Activated naive CD4-positive, alpha-beta T cell treated with anti-CD3 and anti-CD28 coated beads, Interleukin-2, amount 50 U/mL, for 24 hours (primary cell): ENCODE data around the gene CCDC170.
A peak's percentile ranks its signal among the peaks of the same experiment; 100 is the strongest.

Source experiments
- H3K27ac Mint-ChIP-seq: one replicate; pipeline ENCODE4 v1.8.0; 2021; ENCODE audit warnings: mild to moderate bottlenecking, mixed read lengths
- H3K27me3 Mint-ChIP-seq: one replicate; pipeline ENCODE4 v1.8.0; 2021; ENCODE audit warnings: mixed read lengths
- H3K36me3 Mint-ChIP-seq: one replicate; pipeline ENCODE4 v1.8.0; 2021; ENCODE audit warnings: mixed read lengths
- H3K4me1 Mint-ChIP-seq: one replicate; pipeline ENCODE4 v1.8.0; 2021; ENCODE audit warnings: mixed read lengths
- H3K4me3 Mint-ChIP-seq: one replicate; pipeline ENCODE4 v1.8.0; 2021; ENCODE audit warnings: mild to moderate bottlenecking, mixed read lengths
- H3K9me3 Mint-ChIP-seq: one replicate; pipeline ENCODE4 v1.8.0; 2021; ENCODE audit warnings: mixed read lengths

CCDC170 gene

DNA sequence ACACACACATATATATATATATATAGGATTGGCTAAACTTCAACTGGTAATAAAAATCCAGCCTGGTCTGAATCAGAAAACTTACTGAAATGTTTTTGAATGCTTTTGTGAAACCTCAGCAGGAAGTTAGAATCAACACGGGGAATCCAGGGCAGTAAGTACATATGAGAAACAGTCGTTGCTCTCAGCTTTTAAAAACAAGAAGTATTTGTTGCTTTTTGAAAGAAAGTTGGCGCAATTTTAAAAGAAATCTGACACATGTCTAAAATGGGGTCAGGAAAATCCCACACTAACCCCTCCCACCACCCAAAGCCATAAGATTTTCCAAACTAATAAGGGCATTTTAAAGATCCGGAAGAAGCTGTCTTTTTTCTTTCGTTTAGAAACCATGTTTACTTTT is 11.5 kb upstream of the CCDC170 start:
- Mint-ChIP-seq H3K36me3 (no peaks in the 10 kb centered on the region), H3K4me1 (peaks cover 19% of the 10 kb centered on the region), H3K9me3 (no peaks in the 10 kb centered on the region), H3K27me3 (no peaks in the 10 kb centered on the region), H3K27ac (no peak overlapping the region), H3K4me3 (peak overlapping the region; percentile 86)

DNA sequence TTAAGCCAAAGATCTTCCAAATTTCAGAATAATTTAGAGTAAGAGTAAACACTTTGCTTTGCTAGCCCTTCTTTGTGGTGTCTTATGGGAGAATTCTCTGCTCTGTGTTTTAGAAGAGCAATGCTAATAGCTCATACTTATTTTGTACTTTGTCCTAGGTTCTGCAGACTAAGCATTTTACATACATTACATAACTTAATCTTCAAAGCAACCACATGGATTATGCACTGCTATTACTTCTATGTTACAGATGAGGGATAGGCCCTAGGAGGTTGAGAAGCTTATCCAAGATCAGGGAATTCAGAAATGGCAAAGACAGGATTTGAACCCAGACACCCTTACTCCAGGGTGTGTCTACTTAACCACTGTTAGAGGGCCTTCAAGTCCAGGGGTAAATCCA is 9.8 kb upstream of the CCDC170 start:
- Mint-ChIP-seq H3K27ac (no peak overlapping the region), H3K4me1 (peaks cover 19% of the 10 kb centered on the region), H3K27me3 (no peaks in the 10 kb centered on the region), H3K36me3 (no peaks in the 10 kb centered on the region), H3K4me3 (no peak overlapping the region), H3K9me3 (no peaks in the 10 kb centered on the region)

DNA sequence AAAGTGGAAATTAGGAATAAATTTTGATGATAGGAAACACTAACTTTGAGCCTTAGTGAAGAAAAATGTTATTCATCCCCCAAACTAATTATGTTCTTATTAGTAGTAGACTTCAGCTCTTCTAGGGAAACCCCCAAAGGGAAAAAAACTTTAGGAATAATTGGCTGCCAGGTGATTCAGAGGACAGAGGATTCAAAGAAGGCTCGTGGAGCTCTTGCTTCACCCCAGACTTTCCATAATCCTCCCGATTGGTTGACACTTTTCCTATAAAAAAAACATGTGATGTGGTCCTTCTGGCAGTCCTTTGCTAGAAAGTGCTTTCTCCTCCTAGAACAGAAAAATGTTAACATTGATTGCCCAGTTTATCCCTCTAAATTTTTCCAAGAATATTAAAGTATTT is 5.6 kb upstream of the CCDC170 start:
- Mint-ChIP-seq H3K4me1 (no peaks in the 10 kb centered on the region), H3K27me3 (peaks cover 7% of the 10 kb centered on the region), H3K4me3 (no peak overlapping the region), H3K27ac (no peak overlapping the region), H3K36me3 (no peaks in the 10 kb centered on the region), H3K9me3 (no peaks in the 10 kb centered on the region)

DNA sequence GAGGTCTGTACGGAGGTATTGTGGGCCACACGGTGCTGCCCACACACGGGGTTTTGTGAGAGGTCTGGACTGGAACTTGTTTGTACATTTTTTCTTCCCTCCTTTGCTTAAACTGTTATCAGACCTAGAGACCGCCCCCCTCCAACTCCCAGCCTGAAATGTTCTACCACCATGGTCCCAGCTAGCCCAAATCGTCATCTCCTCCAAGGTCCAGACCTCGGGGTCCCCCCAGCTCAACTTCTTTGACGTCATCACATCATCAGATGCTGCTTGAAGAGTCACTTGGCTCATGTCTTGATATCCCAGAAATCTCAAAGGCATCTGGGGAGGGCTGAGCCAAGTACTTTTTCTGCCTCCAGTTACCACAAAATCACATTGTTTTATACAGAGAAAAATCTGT is 2.8 kb upstream of the CCDC170 start:
- peaks cover 15% of the 10 kb centered on the region for H3K4me1 Mint-ChIP-seq
- H3K36me3 Mint-ChIP-seq: no peaks in the 10 kb centered on the region
- H3K27me3 Mint-ChIP-seq: peaks cover 28% of the 10 kb centered on the region
- no peak overlapping the region for H3K4me3 Mint-ChIP-seq
- no peaks in the 10 kb centered on the region for H3K9me3 Mint-ChIP-seq
- no peak overlapping the region for H3K27ac Mint-ChIP-seq

DNA sequence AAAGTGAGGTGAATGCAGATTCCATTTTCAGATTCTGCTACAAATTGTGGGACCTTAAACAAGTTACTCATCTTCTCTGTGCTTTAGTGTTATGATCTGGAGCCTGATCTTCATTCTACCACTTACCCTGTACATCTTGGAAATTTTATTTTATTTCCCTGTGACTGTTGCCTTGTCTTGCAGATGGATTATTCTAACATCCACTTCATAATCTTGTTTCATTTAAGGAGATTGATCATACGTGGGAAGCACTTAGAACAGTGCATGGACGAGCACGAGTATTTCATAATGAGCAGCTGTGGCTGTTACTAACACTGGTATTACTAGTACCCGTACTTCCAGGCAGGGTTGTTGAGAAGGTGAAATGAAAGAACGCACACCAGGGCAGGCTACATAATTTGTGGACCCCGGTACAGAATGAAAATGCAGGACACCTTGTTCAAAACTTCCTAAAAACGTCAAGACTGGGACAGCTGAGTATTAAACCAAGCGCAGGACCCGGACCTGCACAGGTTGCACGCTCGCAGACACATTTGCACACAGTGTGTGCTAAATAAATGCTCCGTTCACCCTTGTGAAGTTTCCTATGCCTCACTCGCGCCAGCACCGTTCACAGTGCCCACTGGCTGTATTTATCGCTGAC is 535 bp upstream of the CCDC170 start:
- no peak overlapping the region for H3K27ac Mint-ChIP-seq
- peaks cover 34% of the 10 kb centered on the region for H3K27me3 Mint-ChIP-seq
- no peaks in the 10 kb centered on the region for H3K9me3 Mint-ChIP-seq
- no peak overlapping the region for H3K4me3 Mint-ChIP-seq
- H3K36me3 Mint-ChIP-seq: no peaks in the 10 kb centered on the region
- peaks cover 17% of the 10 kb centered on the region for H3K4me1 Mint-ChIP-seq

DNA sequence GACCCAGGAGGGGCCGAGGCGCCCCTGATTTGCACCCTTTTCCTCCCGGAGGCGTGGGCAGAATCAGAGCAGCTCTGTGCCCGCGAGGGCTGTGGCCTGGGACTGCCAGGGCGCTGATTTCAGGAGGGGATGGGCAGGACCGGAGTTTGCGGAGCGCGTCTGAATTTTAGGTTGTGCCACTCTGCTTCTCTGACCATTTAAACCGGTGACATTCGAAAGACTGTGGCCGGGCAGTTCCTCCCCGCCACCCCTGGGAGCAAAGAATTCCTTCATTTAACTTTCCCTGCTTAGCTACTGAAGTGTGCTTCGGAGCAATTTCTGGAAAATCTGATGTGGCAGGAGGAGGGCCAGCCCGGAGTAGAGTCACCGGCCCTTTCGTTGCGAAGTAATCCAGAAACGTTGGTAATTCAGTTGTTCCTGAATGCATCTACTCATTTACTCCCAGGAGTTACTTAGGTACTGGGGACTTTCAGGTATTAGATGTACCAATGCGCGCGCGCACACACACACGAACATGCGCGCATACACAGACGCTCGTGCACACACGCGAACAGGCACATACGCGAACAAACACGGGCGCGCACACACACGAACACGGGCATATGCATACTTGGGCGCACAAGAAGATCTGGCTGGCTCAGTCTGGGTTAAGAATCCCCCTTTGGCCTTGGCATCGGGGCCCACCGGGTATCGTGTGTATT is 568 bp downstream of the CCDC170 start:
- no peaks in the 10 kb centered on the region for H3K36me3 Mint-ChIP-seq
- H3K4me3 Mint-ChIP-seq: peak overlapping the region; percentile 51
- H3K27me3 Mint-ChIP-seq: peaks cover 34% of the 10 kb centered on the region
- H3K4me1 Mint-ChIP-seq: peaks cover 19% of the 10 kb centered on the region
- no peak overlapping the region for H3K27ac Mint-ChIP-seq
- no peaks in the 10 kb centered on the region for H3K9me3 Mint-ChIP-seq

DNA sequence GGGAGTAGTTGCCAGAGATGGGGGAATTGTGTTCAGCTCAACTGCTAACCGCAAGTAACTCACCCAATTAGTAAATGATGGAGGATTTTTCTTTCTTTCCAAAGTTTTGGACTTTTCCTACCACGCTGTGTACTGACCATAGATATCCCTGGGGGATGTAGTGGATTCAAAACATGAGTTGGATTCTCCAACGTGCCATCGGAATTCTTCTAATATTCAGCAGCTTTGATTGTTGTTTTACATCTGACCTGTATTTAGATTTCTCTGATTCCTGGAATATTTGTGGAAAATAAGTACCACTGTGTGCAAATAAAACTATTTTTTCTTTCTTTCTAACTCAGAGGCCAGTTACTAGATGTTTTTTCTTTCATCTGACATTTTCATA is 1.1 kb downstream of the CCDC170 start:
- H3K27ac Mint-ChIP-seq: no peak overlapping the region
- peaks cover 19% of the 10 kb centered on the region for H3K4me1 Mint-ChIP-seq
- H3K27me3 Mint-ChIP-seq: peaks cover 34% of the 10 kb centered on the region
- H3K4me3 Mint-ChIP-seq: peak overlapping the region; percentile 51
- no peaks in the 10 kb centered on the region for H3K36me3 Mint-ChIP-seq
- H3K9me3 Mint-ChIP-seq: no peaks in the 10 kb centered on the region

DNA sequence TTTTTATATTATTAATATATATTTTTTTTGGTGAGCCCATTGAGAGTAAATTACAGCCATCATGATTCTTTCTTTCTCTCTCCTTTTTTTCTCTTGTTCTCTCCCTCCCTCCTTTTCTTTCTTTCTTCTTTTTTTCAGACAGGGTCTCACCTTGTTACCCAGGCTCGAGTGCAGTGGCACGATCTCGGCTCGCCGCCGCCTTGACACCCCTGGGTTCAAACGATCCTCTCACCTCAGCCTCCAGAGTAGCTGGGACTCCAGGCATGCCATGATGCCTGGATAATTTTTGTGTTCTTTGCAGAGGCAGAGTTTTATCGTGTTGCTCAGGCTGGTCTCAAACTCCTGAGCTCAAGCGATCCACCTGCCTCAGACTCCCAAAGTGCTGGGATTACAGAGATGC is 1.6 kb downstream of the CCDC170 start:
- Mint-ChIP-seq H3K4me3 (no peak overlapping the region), H3K4me1 (peaks cover 19% of the 10 kb centered on the region), H3K36me3 (no peaks in the 10 kb centered on the region), H3K27me3 (peaks cover 36% of the 10 kb centered on the region), H3K9me3 (no peaks in the 10 kb centered on the region), H3K27ac (no peak overlapping the region)

DNA sequence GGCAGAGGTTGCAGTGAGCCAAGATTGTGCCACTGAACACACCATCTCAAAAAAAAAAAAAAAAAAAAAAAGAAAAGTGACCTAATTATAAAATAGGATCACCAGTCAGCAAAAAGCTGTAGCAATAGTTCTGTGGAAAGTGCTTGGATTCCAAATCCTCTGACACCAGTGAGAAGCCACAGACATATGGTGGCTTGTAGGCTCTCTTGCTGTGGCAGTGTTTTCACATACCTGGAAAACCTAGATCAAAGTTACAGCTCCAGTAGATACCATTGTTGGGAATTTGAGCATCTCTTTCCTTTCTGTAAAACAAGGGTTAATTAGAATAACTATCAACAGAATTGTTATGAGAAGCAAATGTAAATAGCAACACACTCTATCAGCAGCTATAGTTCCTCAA is 4.1 kb downstream of the CCDC170 start:
- peaks cover 34% of the 10 kb centered on the region for H3K27me3 Mint-ChIP-seq
- H3K4me3 Mint-ChIP-seq: no peak overlapping the region
- H3K36me3 Mint-ChIP-seq: no peaks in the 10 kb centered on the region
- no peaks in the 10 kb centered on the region for H3K9me3 Mint-ChIP-seq
- peaks cover 19% of the 10 kb centered on the region for H3K4me1 Mint-ChIP-seq
- H3K27ac Mint-ChIP-seq: no peak overlapping the region

DNA sequence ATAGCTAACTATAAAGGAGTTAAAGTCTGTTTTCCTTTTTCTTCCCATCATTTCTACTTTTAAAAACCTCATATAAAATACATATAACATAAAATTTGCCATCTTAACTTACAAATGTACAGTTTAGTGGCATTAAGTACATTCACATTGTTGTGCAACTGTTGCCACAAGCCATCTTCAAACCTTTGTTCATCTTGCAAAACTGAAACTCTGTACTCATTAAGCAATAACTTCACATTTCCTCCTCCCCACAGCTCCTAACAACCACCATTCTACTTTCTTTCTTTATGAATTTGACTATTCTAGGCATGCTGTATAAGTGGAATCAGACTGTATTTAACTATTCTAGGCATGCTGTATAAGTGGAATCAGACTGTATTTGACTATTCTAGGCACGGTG is 4.5 kb downstream of the CCDC170 start:
- H3K4me3 Mint-ChIP-seq: no peak overlapping the region
- H3K27me3 Mint-ChIP-seq: peaks cover 32% of the 10 kb centered on the region
- H3K36me3 Mint-ChIP-seq: no peaks in the 10 kb centered on the region
- no peak overlapping the region for H3K27ac Mint-ChIP-seq
- peaks cover 19% of the 10 kb centered on the region for H3K4me1 Mint-ChIP-seq
- H3K9me3 Mint-ChIP-seq: no peaks in the 10 kb centered on the region

DNA sequence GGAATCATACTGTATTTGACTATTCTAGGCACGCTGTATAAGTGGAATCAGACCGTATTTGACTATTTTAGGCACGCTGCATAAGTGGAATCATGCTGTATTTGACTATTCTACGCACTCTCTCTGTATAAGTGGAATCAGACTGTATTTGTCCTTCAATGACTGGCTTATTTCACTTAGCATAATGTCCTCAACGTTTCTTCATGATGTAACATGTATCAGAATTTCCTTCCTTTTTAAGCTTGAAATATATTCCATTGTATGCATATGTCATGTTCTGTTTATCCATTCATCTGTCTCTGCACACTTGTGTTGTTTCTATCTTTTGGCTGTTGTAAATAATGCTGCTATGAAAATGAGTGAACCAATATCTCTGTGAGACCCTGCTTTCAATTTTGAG is 5.7 kb downstream of the CCDC170 start:
- Mint-ChIP-seq H3K27me3 (peaks cover 26% of the 10 kb centered on the region), H3K36me3 (no peaks in the 10 kb centered on the region), H3K4me3 (no peak overlapping the region)

DNA sequence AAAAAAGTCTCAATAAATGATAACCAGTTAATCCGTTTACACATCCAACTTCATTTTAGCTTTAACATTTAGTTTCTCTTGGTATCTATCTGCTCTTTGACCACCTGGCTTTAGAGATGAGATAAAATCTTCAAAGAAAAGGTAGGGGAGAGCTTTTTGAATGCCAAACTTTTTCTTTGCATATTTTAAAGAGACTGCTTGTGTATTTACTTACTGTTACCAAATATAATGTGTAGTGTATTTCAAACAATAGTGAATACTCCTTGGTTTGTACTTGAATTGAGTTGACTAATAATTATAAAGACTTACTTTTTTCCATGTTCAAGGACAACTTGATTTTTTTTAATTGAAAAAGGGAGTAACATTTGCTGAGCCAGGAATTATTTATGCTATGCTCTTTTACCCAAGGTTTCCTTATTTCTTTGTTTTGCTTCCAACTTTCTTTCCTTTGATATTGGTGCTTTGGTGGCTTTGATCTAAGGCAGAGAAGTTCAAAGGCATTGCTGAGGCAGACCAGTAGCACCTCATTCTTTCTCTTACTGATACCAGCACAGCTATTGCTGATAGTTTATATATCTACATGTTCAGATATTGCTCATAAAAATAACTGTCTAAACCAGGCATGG is 7.8 kb downstream of the CCDC170 start:
- H3K4me3 Mint-ChIP-seq: no peak overlapping the region
- H3K4me1 Mint-ChIP-seq: peaks cover 4% of the 10 kb centered on the region
- no peaks in the 10 kb centered on the region for H3K36me3 Mint-ChIP-seq
- H3K9me3 Mint-ChIP-seq: no peaks in the 10 kb centered on the region
- H3K27me3 Mint-ChIP-seq: peaks cover 9% of the 10 kb centered on the region
- H3K27ac Mint-ChIP-seq: no peak overlapping the region

More for the DNA sequence above, 5.7 kb downstream of the CCDC170 start:
- peaks cover 15% of the 10 kb centered on the region for H3K4me1 Mint-ChIP-seq
- no peak overlapping the region for H3K27ac Mint-ChIP-seq
- no peaks in the 10 kb centered on the region for H3K9me3 Mint-ChIP-seq

DNA sequence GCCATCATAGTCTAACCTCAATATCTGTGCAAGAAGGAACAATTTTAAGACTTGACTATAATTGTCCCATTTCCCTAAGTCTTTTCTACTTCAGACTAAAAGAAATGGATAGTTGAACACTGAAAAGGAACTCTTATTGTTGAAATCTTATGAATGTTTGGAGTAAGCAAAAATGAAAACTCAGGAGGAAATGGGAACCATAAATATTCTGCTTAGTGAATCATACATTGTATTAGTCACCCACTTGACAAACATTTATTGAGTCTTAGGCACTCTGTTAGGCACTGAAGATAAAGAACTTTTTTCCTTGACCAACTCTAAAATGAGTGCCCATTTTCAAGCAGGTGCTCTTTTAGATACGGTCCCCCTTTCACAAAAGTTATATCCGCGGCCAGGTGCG is 8.7 kb downstream of the CCDC170 start:
- Mint-ChIP-seq H3K9me3 (no peaks in the 10 kb centered on the region), H3K4me1 (peaks cover 4% of the 10 kb centered on the region), H3K4me3 (no peak overlapping the region), H3K27ac (no peak overlapping the region), H3K27me3 (peaks cover 7% of the 10 kb centered on the region), H3K36me3 (no peaks in the 10 kb centered on the region)

DNA sequence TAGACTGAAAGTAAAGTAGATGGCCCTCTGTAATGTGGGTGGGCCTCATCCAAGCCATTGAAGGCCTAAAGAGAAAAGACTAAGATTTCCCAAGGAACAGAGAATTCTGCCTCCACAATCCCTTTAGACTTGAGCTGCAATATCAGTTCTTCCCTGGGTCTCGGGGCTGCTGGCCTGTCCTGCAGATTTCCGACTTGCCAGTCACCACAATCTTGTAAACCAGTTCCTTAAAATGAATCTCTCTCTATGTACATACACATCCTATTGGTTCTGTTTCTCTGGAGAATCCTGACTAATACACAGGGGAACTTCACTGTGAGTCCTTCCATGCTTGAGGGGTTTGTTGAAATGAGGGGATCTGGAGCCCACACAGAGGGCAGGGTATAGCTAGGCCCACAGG is 12.9 kb downstream of the CCDC170 start:
- peaks cover 5% of the 10 kb centered on the region for H3K27me3 Mint-ChIP-seq
- H3K4me3 Mint-ChIP-seq: no peak overlapping the region
- H3K4me1 Mint-ChIP-seq: no peaks in the 10 kb centered on the region
- no peaks in the 10 kb centered on the region for H3K36me3 Mint-ChIP-seq
- no peaks in the 10 kb centered on the region for H3K9me3 Mint-ChIP-seq
- no peak overlapping the region for H3K27ac Mint-ChIP-seq

DNA sequence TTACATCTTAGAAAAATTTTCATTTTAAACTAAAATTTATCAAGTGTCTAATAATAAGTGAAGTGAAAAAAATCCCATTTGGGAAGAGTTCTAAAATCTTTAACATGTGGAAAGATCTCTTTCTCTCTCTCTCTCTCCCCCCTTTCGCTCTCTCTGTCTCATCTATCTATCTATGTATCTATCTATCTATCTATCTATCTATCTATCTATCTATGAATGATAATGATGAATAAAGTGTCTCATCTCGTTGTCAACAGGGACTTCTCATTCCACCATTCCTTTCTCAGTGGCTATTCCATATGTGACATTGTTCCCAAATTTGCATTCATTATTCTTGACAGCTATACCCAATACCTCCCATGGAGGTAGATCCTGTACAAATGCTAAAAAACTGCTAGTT is 15.2 kb downstream of the CCDC170 start:
- peaks cover 2% of the 10 kb centered on the region for H3K27me3 Mint-ChIP-seq
- no peaks in the 10 kb centered on the region for H3K4me1 Mint-ChIP-seq
- H3K36me3 Mint-ChIP-seq: no peaks in the 10 kb centered on the region
- H3K9me3 Mint-ChIP-seq: no peaks in the 10 kb centered on the region
- no peak overlapping the region for H3K4me3 Mint-ChIP-seq
- H3K27ac Mint-ChIP-seq: no peak overlapping the region

DNA sequence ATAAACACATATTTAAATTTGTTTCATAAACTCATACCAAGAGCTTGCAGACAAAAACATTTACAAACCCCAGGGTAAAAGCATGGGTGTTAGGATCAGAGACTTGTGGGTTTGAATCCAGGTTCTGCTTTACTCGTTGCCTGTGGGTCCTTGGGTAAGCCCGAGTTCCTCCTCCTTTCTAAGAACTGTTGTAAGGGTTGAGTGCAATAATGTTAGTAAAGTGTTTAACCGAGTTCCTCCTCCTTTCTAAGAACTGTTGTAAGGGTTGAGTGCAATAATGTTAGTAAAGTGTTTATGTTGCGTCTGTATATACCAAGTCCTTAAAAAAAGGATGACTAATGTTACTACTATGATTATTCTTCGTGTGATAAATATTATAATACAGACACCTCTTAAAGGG is 18.7 kb downstream of the CCDC170 start:
- Mint-ChIP-seq H3K36me3 (no peaks in the 10 kb centered on the region), H3K9me3 (no peaks in the 10 kb centered on the region), H3K4me3 (no peak overlapping the region), H3K27ac (no peak overlapping the region), H3K4me1 (no peaks in the 10 kb centered on the region), H3K27me3 (no peaks in the 10 kb centered on the region)
